Colonic mucosa (tissue), 4 donors: Measurements from ENCODE around the gene BAX. TPM values are rescaled to one million over a fixed set of nuclear protein-coding genes. Genes with fewer than 3 reads are reported as not detected.

ENCODE experiments used
- DNase-seq: peaks from one replicate; pipeline ENCODE4 v3.0.0-alpha.2; 2020
- H3K27ac ChIP-seq: fragments of 200-600 bp; one replicate; pipeline ENCODE4 v1.8.0; 2021
- H3K27me3 ChIP-seq: fragments of 200-600 bp; one replicate; pipeline ENCODE4 v1.8.0; 2021
- H3K36me3 ChIP-seq: fragments of 200-600 bp; one replicate; pipeline ENCODE4 v1.8.0; 2021
- H3K4me1 ChIP-seq: fragments of 200-600 bp; one replicate; pipeline ENCODE4 v1.8.0; 2021; ENCODE audit warnings: mild to moderate bottlenecking
- H3K4me3 ChIP-seq: fragments of 200-600 bp; one replicate; pipeline ENCODE4 v1.8.0; 2021
- H3K9ac ChIP-seq, 2 donors: one replicate each; pipeline ENCODE4 v1.7.0; 2013; ENCODE audit warnings: control low read depth in 2 of 2, low read depth in 2 of 2, low read length in 2 of 2
- H3K9me3 ChIP-seq: fragments of 200-600 bp; one replicate; pipeline ENCODE4 v1.8.0; 2021
- intact Hi-C: fragments of 100-400 bp; cut with DNase I; formaldehyde crosslinking; loops from one replicate; pipeline ENCODE4 v1.14.1; 2022
- total RNA-seq, 2 donors: library from RNA; stranded (reverse); fragmentation: NEBNext Ultra II Directional in 1 of 2; extraction: Animal tissue kit (Norgen Biotek cat#: 25700) in 1 of 2; gene quantifications; one replicate each; pipeline ENCODE4 v1.2.1, GENCODE V29; 2021
- TF ChIP-seq, protein P1 (sequence below): fragments of 200-600 bp; IDR thresholded peaks from one replicate; pipeline ENCODE4 v1.8.0; 2022; ENCODE audit warnings: antibody characterized with exemption, mild to moderate bottlenecking
- donor health status: healthy.
- donor health status: DM: no; HTN: no; CAD: no.
- donor health status: DM: no; HTN: no; CAD: no.

The BAX gene
- total RNA-seq, 2 donors from 2014 or later: 144 to 223 TPM

DNA sequence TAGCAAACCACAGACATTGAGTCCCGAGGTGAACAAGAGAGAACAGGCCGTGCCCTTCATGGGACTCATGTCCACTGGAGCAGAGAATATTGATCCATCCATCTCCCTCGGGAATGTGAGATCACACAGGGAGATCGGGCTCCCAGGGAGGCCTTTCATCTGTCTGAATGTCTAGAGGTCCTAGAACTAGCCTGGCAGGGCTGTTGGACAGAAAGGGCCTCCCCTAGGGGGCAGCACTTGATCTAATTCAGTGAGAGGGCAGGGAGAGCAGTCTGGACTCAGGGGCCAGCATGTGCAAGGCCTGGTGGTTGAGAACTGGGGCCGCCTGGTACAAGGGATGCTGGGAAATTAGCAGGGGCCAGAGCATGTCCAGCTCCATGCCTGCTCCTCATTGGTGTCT is 43.3 kb downstream of the BAX start:
- Histone ChIP-seq H3K9me3 (no peaks in the 10 kb centered on the region), H3K4me3 (no peak overlapping the region), H3K27me3 (no peaks in the 10 kb centered on the region), H3K9ac (no peak overlapping the region), H3K36me3 (no peaks in the 10 kb centered on the region), H3K27ac (no peak overlapping the region), H3K4me1 (no peaks in the 10 kb centered on the region)
- peak; percentile 76 for DNase-seq
- TF ChIP-seq, protein P1, sequence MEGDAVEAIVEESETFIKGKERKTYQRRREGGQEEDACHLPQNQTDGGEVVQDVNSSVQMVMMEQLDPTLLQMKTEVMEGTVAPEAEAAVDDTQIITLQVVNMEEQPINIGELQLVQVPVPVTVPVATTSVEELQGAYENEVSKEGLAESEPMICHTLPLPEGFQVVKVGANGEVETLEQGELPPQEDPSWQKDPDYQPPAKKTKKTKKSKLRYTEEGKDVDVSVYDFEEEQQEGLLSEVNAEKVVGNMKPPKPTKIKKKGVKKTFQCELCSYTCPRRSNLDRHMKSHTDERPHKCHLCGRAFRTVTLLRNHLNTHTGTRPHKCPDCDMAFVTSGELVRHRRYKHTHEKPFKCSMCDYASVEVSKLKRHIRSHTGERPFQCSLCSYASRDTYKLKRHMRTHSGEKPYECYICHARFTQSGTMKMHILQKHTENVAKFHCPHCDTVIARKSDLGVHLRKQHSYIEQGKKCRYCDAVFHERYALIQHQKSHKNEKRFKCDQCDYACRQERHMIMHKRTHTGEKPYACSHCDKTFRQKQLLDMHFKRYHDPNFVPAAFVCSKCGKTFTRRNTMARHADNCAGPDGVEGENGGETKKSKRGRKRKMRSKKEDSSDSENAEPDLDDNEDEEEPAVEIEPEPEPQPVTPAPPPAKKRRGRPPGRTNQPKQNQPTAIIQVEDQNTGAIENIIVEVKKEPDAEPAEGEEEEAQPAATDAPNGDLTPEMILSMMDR: peak; percentile 41
- intact Hi-C loops: no loop called here

DNA sequence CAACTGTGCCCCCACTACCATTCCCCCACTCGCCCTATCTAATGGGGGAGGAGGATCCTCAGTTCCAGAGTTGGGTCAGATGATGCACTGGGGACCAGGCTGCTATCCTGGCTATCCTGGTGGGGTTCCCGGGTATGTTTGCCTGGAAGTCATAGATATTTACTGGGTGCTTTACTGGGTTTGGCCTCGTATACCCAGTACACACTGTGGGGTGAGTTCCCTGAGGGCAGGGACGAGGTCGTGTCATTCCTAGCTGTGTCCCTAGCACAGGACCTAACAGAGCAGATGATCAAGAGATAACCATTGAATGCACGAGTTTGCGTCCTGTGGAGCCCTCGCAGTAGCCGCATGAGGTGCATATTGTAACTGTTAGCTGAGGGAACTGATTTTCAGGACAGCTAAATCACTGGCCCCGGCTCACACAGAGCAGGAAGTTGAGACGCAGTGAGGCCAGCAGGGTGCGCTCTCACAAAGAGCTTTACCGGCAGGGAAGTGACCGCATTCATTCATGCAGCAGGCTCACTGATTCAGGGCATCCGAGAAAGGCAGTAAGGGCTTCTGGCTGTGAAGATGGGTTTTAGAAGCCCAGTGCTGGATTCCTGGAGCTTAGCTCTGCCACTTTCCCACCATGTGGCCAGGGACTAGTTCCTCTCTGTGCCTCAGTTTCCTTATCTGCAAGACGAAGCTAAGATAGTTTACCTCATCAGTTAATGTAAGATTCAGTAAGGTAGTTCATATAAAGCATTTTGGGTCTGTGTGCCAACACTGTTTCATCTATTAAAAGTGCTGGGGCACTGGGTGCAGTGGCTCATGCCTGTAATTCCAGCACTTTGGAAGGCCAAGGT is 45.0 kb downstream of the BAX start:
- DNase-seq: peak; percentile 66
- Histone ChIP-seq H3K4me1 (no peaks in the 10 kb centered on the region), H3K27me3 (no peaks in the 10 kb centered on the region), H3K4me3 (no peak overlapping the region), H3K9me3 (no peaks in the 10 kb centered on the region), H3K27ac (no peak overlapping the region), H3K36me3 (no peaks in the 10 kb centered on the region), H3K9ac (no peak overlapping the region)
- intact Hi-C loops: no loop called here
- TF ChIP-seq, protein P1: peak; percentile 61

DNA sequence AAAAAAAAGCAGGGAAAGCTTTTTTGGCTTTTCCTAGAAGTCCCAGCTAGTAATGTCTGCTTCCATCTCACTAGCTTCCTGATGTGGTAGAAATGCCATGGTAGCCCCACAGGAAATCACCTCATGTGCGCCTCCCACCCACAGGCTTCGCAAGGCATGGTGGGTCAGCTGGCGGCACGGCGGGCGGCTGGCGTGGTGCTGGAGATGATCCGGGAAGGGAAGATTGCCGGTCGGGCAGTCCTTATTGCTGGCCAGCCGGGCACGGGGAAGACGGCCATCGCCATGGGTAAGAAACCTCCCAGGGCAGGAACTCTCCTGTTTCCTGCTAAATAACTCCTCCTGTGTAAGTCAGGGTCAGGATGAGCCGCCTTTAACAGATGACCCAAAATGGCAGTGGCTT is 49.5 kb downstream of the BAX start:
- Histone ChIP-seq H3K4me1 (no peaks in the 10 kb centered on the region), H3K27me3 (no peaks in the 10 kb centered on the region), H3K9ac (no peak overlapping the region), H3K9me3 (no peaks in the 10 kb centered on the region), H3K4me3 (no peak overlapping the region), H3K27ac (no peak overlapping the region), H3K36me3 (no peaks in the 10 kb centered on the region)
- TF ChIP-seq, protein P1: no peak
- no peak for DNase-seq
- intact Hi-C loops: no loop called here

DNA sequence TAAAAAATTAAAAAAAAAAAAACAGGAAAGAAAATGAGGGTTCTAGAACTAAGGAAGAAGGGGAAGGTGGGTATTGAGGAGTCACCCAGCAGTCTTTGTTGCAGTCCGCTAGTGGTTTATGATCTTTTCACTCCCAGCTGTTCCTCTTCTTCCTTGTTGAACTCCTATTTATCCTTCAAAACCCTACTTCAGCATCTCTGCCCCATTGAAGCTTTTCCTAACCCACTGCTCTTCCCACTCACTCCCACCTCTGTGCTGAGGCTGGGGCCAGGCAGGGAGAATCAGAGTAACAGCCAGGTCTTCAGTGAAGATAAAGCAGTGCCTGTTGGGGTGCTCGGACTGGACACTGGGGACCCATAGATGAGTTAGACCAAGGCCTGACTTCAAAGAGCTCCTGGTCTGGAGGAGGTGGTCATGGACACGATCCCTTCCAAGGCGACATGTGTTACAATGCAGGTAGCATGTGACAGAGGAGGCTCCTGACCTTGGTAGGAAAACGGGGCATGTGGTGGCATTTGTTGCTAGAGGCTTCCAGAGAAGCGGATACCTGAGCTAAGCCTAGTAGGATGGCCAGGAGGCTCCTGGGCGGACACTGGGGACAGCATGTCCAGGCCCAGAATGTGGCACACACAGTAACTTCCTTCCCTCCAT is 50.4 kb downstream of the BAX start:
- DNase-seq: no peak
- no peak overlapping the region for H3K4me3 ChIP-seq
- H3K36me3 ChIP-seq: no peaks in the 10 kb centered on the region
- H3K4me1 ChIP-seq: no peaks in the 10 kb centered on the region
- intact Hi-C loops: no loop called here
- H3K9ac ChIP-seq: no peak overlapping the region
- no peak overlapping the region for H3K27ac ChIP-seq
- TF ChIP-seq, protein P1: no peak
- no peaks in the 10 kb centered on the region for H3K9me3 ChIP-seq
- no peaks in the 10 kb centered on the region for H3K27me3 ChIP-seq

DNA sequence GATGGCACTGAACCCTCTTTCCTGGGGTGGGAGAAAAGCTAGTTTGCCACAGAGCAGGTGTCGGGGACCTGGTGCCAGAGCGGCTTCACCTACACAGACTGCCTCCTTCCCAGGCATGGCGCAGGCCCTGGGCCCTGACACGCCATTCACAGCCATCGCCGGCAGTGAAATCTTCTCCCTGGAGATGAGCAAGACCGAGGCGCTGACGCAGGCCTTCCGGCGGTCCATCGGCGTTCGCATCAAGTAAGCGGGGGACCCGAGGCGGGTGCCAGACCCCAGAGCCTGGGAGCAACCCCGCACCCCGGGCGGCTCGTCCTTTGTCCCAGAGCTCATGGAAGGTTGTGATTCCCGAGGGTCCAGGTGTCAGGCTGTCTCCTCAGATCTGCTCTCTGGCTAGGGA is 52.2 kb downstream of the BAX start:
- H3K27me3 ChIP-seq: no peaks in the 10 kb centered on the region
- TF ChIP-seq, protein P1: no peak
- no peak overlapping the region for H3K9ac ChIP-seq
- no peak overlapping the region for H3K4me3 ChIP-seq
- no peaks in the 10 kb centered on the region for H3K36me3 ChIP-seq
- intact Hi-C loops: no loop called here
- no peaks in the 10 kb centered on the region for H3K9me3 ChIP-seq
- no peak overlapping the region for H3K27ac ChIP-seq
- H3K4me1 ChIP-seq: no peaks in the 10 kb centered on the region
- DNase-seq: no peak
